ENCODE results near the gene CERK.
A peak's percentile ranks its signal among the peaks of the same experiment; 100 is the strongest.

Gene CERK

GRCh38 chr22:46679706-46680269 lies 58.3 kb downstream of the CERK start:
- DNase-seq (ENCODE audit: low read depth in 2 of 2, low spot score in 1 of 2), result no peak

DNA sequence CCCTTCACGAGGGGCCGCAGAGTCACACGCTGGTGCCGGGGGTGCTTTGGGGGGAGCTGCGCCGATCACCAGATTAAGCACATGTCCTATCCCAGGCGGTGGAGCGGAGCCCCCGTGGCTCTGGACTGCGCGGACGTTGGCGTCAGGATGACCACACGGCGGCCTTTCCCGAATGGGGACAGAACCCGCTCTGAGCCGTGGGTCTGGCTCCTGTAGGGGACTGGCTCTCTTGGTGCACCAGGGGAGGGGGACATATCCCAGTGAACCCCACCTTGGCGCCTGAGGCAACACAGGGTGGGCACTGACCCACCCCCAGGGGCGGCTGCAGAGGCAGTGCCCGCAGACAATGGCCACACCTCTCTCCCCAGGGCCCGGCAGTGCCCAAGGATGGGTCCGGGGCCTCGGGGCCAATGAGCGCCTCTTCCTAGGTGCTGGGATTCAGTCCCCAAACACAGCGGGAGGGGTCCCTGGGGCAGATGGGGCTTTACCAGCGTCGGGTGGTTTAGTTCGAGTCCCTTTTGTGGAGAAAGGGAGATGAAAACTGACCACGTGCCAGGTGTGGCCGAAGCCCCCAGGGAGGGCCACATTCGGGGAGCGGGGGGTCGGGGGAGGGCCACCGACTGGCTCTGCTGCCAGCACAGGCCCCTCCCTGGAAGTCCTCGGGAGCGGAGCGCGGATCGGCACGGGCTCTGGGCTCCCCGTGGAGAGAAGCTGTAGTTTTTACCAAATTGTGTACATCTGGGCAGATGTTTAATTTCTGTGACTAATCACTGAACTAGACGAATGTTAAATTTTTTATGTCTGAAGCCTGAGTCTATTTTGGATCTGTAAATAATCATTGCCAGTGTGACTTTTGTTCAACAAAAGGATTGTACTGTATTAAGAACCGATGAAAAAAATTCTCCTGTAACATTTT lies 59.0 kb downstream of the CERK start:
- DNase-seq (ENCODE audit: low read depth in 2 of 2, low spot score in 1 of 2), result no peak

DNA sequence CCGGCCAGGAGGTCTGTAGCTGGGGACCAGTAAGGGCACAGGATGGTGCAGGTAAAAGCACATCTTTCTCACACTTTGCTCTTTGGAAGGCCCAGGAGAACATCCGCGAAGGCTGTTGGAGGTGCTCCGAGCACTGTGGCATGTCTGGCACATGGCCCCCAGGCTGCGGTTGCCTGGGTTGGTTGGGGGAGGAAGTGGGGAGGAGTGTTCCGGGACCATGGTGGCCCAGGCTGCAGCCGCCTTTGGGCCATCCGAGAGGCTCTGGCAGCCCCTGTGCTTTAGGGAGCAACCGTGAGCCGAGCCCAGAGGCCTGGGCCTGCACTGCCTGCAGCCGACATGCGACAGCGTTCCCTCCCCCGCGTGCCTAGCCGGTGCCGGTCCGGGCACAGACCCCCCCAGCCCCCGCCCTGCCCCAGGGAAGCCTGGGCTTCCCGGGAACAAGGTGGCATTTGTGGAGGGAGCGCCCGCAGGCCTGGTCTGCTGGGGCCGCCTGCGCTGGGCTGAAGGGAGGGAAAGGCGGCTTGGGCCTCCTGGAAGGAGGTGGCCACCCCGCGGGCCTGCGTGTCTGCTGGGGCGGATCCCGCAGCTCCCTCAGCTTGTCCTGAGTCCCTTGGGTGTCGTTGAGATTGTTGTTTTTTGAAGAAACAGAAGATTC lies 59.9 kb downstream of the CERK start:
- no peak for DNase-seq (ENCODE audit: low read depth in 2 of 2, low spot score in 1 of 2)

DNA sequence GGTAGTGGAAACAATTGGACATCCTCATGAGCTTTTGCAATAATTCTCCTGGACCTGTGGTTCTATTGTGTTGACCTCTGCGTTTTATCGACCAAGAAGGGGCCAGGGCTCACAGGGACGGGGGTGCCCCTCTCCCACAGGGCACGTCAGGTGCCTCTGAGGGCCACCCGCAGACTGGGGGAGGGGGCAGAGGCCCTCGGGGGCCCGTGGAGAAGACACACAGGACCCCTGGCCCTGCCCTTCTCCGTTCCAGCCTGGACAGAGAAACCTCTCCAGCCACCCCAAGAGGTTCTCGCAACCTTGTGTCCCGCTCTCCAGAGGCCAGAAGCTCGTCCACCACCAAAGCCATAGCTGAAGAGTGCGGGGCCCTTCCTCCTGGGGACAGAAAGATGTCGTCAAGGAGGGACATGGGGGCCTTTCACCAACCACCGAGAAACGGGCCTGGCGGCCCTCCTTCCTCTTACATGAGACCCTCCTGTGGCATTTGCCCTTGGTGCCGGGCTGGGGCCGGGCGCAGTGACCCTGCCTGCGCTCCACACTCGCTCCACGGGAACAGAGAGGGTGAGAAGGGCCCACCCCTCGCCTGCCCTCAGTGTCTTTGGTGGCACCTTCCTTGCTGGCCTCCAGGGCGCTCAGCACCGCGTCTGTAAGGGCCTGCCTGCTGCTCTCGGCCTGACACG lies 60.6 kb downstream of the CERK start:
- no peak for DNase-seq (ENCODE audit: low read depth in 2 of 2, low spot score in 1 of 2)

- DNase-seq (ENCODE audit: low read depth in 2 of 2, low spot score in 1 of 2), result no peak
Measured at GRCh38 chr22:46676881-46677280, 61.2 kb downstream of the CERK start.

- DNase-seq (ENCODE audit: low read depth in 2 of 2, low spot score in 1 of 2), result no peak
Measured at GRCh38 chr22:46676479-46676878, 61.6 kb downstream of the CERK start.

DNA sequence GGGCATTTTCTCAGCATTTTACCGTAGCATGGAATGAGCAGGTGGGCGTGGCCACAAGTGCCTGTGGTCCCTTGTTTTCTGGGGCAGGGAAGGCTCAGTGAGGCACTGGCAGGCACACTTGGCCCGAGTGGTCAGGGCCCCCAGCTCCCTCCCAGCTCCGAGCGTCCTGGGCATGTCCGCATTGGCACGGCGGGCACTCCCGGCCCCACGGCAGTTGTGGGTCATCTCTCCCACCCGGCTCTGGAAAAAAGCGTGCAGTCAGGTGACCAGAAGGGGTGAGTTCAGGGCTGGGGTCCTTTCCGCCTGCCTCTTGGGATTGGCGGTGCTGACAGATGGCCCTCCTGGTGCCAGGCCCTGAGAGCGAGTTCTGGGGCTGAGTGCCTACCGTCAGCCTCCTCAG lies 62.1 kb downstream of the CERK start:
- DNase-seq (ENCODE audit: low read depth in 2 of 2, low spot score in 1 of 2), result no peak

GRCh38 chr22:46675479-46675878 lies 62.6 kb downstream of the CERK start:
- no peak for DNase-seq (ENCODE audit: low read depth in 2 of 2, low spot score in 1 of 2)

- DNase-seq (ENCODE audit: low read depth in 2 of 2, low spot score in 1 of 2), result no peak
Measured at GRCh38 chr22:46674906-46675305, 63.1 kb downstream of the CERK start.

DNA sequence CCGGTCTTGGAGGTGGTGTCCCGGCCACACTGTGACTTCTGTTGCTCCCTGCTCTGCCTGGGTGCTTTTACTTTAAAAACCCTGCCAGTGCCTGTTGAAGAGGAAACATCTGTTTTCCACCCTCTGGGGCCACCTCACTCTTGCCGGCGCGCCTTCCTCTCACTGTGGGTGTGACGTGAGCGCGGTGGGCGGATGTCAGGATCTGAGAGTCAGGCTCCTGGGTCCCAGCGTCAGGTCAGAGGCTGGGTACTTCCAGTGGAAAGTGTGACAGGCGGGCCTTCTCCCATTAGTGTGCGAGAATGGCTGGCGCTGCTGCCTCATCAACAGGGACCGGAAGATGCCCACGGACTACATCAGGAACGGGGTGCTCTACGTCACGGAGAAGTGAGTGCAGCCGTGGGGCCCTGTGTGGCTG lies 63.7 kb downstream of the CERK start:
- DNase-seq (ENCODE audit: low read depth in 2 of 2, low spot score in 1 of 2), result peak; percentile 80 to 85

GRCh38 chr22:46673662-46674236 lies 64.3 kb downstream of the CERK start:
- DNase-seq (ENCODE audit: low read depth in 2 of 2, low spot score in 1 of 2), result no peak

GRCh38 chr22:46673205-46673604 lies 64.8 kb downstream of the CERK start:
- DNase-seq (ENCODE audit: low read depth in 2 of 2, low spot score in 1 of 2), result no peak

- DNase-seq (ENCODE audit: low read depth in 2 of 2, low spot score in 1 of 2), result no peak
Measured at GRCh38 chr22:46672731-46673130, 65.3 kb downstream of the CERK start.

GRCh38 chr22:46671824-46672432 lies 66.1 kb downstream of the CERK start:
- no peak for DNase-seq (ENCODE audit: low read depth in 2 of 2, low spot score in 1 of 2)

DNA sequence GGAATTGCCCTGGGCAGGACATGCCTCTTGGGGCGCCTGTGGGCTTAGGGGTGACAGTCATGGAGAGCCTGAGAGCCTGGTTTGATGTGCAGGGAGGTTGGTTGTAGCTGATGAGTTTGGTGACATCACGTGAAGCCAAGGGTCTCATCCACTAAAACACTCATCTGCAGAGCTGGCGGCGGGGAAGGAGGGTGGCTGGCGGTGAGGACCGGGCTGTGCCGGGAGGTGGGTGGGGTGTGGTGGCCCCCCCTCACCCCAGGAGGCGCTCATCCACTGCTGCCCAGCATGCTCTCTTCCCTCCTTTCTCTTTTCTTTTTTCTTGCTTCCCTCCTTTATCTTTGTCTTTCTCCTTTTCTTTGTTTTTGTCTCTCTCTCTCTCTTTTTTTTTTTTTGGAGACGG lies 68.9 kb downstream of the CERK start:
- DNase-seq (ENCODE audit: low read depth in 2 of 2, low spot score in 1 of 2), result no peak

DNA sequence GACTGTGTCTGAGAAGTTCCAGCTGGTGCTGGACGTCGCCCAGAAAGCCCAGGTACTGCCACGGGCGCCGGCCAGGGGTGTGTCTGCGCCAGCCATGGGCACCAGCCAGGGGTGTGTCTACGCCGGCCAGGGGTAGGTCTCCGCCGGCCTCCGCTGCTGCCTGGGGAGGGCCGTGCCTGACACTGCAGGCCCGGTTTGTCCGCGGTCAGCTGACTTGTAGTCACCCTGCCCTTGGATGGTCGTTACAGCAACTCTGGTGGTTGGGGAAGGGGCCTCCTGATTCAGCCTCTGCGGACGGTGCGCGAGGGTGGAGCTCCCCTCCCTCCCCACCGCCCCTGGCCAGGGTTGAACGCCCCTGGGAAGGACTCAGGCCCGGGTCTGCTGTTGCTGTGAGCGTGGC lies 69.9 kb downstream of the CERK start:
- DNase-seq (ENCODE audit: low read depth in 2 of 2, low spot score in 1 of 2), result no peak

DNA sequence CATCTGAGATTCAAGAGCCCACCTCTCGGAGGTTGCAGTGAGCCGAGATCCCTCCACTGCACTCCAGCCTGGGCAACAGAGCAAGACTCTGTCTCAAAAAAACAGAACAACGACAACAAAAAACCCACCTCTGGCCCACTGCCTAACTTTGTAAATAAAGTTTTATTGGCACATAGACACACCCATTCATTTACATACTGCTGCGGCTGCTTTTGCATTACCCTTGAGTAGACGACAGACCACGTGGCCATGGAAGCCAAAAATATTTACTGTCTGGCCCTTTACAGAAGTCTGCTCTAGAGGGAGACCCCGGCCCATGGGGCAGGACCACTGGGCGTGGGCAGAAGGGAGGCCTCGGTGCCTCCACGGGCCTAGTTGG lies 70.8 kb downstream of the CERK start:
- DNase-seq (ENCODE audit: low read depth in 2 of 2, low spot score in 1 of 2), result no peak

DNA sequence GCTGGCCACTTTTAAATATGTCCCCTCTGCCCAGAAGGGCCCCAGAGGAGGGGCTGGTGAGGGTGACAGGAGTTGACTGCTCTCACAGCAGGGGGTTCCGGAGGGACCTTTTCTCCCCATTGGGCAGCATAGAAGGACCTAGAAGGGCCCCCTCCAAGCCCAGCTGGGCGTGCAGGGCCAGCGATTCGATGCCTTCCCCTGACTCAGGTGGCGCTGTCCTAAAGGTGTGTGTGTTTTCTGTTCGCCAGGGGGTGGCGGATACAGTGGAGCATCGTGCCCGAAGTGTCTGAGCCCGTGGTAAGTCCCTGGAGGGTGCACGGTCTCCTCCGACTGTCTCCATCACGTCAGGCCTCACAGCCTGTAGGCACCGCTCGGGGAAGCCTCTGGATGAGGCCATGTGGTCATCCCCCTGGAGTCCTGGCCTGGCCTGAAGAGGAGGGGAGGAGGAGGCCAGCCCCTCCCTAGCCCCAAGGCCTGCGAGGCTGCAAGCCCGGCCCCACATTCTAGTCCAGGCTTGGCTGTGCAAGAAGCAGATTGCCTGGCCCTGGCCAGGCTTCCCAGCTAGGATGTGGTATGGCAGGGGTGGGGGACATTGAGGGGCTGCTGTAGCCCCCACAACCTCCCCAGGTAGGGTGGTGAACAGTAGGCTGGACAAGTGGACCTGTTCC lies 71.3 kb downstream of the CERK start:
- DNase-seq (ENCODE audit: low read depth in 2 of 2, low spot score in 1 of 2), result no peak

DNA sequence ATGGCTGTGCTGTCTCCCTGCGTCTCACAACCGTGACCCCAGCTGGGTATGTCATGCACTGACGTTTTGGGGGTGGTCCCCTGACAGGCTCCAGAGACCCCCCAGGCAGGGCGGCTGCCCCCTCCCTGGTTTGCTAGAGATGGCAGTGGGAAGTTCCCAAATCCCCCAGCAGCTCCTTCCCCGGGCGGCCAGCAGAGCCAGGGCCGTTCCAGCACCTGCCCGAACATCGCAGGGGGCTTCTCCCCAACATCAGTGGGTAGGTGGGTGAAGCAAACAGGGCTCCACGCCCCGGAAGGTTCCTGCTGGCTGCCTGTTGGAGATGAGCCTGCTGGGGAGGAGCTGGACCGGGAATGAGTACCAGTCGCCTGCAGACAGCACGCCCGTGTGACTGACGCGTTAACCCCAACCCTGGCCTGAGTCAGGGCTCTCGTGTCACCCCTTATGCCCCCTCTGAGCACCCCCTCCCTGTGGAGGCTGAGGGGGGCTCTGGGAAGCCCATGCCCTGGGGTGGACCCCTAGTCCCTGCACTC lies 72.2 kb downstream of the CERK start:
- no peak for DNase-seq (ENCODE audit: low read depth in 2 of 2, low spot score in 1 of 2)

DNA sequence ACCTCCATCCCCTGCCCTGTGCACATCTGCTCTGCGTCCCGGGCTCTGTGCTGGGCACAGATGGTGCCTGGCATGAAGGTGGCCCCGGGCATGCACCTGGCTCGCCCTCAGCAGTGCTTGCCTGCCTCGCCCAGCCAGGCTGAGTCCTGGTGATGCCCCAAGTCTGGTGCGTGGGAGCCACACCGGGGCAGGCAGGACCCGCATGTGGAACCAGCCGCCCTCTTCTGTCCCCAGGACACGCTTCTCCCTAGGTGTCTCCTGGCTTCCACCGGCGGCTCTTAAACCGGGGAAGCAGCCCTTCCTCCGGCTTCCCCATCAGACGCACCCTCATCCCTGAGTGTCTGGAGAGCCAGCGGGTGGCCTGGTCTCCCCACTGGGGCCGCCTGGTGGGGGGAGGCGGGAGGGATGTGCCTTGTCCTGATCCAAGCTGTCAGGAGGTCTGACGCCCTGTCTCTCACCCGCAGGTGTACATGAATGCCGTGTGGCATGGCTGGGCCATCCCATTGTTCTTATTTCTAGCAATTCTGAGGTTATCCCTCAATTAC lies 72.8 kb downstream of the CERK start:
- DNase-seq (ENCODE audit: low read depth in 2 of 2, low spot score in 1 of 2), result no peak

Measured in stimulated activated CD8-positive, alpha-beta memory T cell treated with anti-CD3 and anti-CD28 coated beads, Interleukin-4, amount 100 ng/mL, for 1 hour (primary cell).